ENCODE data around the gene MYL7. TPM values are rescaled to one million over a fixed set of nuclear protein-coding genes. Genes with fewer than 3 reads are reported as not detected.

Gene MYL7
- total and polyA plus RNA-seq, 2 experiments from 2014 or later: 4.8 TPM; not detected in 1

GRCh38 chr7:44186736-44187135 lies 45.6 kb upstream of the MYL7 start:
- H3K9me3 Mint-ChIP-seq: peaks cover 13% of the 10 kb centered on the region
- peaks cover 13% of the 10 kb centered on the region for H3K27me3 Mint-ChIP-seq (ENCODE audit: insufficient read depth, low read depth, poor library complexity)
- H3K4me1 Mint-ChIP-seq: peaks cover 18% of the 10 kb centered on the region
- Histone ChIP-seq H3K9me2 (ENCODE audit: insufficient read depth) (0 out of 2 replicates have a peak, but pooled peaks cover 6% of the 10 kb centered on the region), H3K36me3 (ENCODE audit: insufficient read depth) (no peaks in the 10 kb centered on the region), H3K27ac (ENCODE audit: low read depth) (no peak overlapping the region), H3K4me2 (no peak overlapping the region), H3F3A (replicated peaks; ENCODE audit: low read depth) (no peaks in the 10 kb centered on the region), H3K79me2 (replicated peaks; ENCODE audit: insufficient read depth) (no peaks in the 10 kb centered on the region), H2AFZ (no peak overlapping the region), H3K27me3 (ENCODE audit: insufficient read depth) (no peaks in the 10 kb centered on the region), H4K20me1 (replicated peaks; ENCODE audit: insufficient read depth) (no peaks in the 10 kb centered on the region), H3K4me3 (no peak overlapping the region), H3K4me1 (ENCODE audit: insufficient read depth) (no peaks in the 10 kb centered on the region)
- no peak overlapping the region for H3K27ac Mint-ChIP-seq
- ATAC-seq (no peak), DNase-seq (ENCODE audit: low spot score) (no peak)
- no peak for TF ChIP-seq ZNF331 (CRISPR knock-in tag; IDR thresholded peaks at IDR 0.05; ENCODE audit: low read depth)
- no peak for TF ChIP-seq CREB1 (CRISPR knock-in tag; IDR thresholded peaks at IDR 0.05; ENCODE audit: low read depth)
- TF ChIP-seq STAT1 (IDR thresholded peaks at IDR 0.05; ENCODE audit: unreplicated experiment): no peak
- no peak for TF ChIP-seq POLR2AphosphoS5 (IDR thresholded peaks at IDR 0.05; ENCODE audit: low read depth)
- TF ChIP-seq, protein P1, sequence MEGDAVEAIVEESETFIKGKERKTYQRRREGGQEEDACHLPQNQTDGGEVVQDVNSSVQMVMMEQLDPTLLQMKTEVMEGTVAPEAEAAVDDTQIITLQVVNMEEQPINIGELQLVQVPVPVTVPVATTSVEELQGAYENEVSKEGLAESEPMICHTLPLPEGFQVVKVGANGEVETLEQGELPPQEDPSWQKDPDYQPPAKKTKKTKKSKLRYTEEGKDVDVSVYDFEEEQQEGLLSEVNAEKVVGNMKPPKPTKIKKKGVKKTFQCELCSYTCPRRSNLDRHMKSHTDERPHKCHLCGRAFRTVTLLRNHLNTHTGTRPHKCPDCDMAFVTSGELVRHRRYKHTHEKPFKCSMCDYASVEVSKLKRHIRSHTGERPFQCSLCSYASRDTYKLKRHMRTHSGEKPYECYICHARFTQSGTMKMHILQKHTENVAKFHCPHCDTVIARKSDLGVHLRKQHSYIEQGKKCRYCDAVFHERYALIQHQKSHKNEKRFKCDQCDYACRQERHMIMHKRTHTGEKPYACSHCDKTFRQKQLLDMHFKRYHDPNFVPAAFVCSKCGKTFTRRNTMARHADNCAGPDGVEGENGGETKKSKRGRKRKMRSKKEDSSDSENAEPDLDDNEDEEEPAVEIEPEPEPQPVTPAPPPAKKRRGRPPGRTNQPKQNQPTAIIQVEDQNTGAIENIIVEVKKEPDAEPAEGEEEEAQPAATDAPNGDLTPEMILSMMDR (conservative IDR thresholded peaks at IDR 0.05; ENCODE audit: low read depth in 2 of 2): no peak
- TF ChIP-seq EZH2phosphoT487 (IDR thresholded peaks at IDR 0.05; ENCODE audit: unreplicated experiment): no peak
- TF ChIP-seq NANOG (IDR thresholded peaks at IDR 0.05; ENCODE audit: borderline replicate concordance): no peak
- TF ChIP-seq EZH2 (IDR thresholded peaks at IDR 0.05; ENCODE audit: low read depth, unreplicated experiment): no peak
- TF ChIP-seq ZNF114 (CRISPR knock-in tag; IDR thresholded peaks at IDR 0.05): no peak
- TF ChIP-seq ZNF462 (CRISPR knock-in tag; IDR thresholded peaks at IDR 0.05): no peak
- TF ChIP-seq, protein P2, sequence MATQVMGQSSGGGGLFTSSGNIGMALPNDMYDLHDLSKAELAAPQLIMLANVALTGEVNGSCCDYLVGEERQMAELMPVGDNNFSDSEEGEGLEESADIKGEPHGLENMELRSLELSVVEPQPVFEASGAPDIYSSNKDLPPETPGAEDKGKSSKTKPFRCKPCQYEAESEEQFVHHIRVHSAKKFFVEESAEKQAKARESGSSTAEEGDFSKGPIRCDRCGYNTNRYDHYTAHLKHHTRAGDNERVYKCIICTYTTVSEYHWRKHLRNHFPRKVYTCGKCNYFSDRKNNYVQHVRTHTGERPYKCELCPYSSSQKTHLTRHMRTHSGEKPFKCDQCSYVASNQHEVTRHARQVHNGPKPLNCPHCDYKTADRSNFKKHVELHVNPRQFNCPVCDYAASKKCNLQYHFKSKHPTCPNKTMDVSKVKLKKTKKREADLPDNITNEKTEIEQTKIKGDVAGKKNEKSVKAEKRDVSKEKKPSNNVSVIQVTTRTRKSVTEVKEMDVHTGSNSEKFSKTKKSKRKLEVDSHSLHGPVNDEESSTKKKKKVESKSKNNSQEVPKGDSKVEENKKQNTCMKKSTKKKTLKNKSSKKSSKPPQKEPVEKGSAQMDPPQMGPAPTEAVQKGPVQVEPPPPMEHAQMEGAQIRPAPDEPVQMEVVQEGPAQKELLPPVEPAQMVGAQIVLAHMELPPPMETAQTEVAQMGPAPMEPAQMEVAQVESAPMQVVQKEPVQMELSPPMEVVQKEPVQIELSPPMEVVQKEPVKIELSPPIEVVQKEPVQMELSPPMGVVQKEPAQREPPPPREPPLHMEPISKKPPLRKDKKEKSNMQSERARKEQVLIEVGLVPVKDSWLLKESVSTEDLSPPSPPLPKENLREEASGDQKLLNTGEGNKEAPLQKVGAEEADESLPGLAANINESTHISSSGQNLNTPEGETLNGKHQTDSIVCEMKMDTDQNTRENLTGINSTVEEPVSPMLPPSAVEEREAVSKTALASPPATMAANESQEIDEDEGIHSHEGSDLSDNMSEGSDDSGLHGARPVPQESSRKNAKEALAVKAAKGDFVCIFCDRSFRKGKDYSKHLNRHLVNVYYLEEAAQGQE (IDR thresholded peaks at IDR 0.05; ENCODE audit: unreplicated experiment): no peak
- TF ChIP-seq ETS1 (IDR thresholded peaks at IDR 0.05): no peak
- no peaks in the 10 kb centered on the region; the same call in 2 of the 3 replicates for H3K36me3 Mint-ChIP-seq (ENCODE audit: low read depth)
- no peak overlapping the region for H3K4me3 Mint-ChIP-seq
